RWPE2 (cell line): Measurements from ENCODE around the gene TMEM174.

Experiments
- ATAC-seq: fragments of 200-7000 bp; cut with Tn5 transposase; 3 replicates; pipeline ENCODE4 v1.9.1; 2021; ENCODE audit warnings: low read depth
- DNase-seq: peaks from one replicate; pipeline ENCODE4 v3.0.0-alpha.2; 2020; ENCODE audit warnings: low spot score
- H3K27ac ChIP-seq: fragments of 450-650 bp; 2 replicates; pipeline ENCODE4 v1.5.1; 2017; ENCODE audit warnings: mild to moderate bottlenecking; ENCODE audit not compliant: poor library complexity, severe bottlenecking
- H3K27me3 ChIP-seq: fragments of 250-450 bp; sonication (Bioruptor Pico); 2 replicates; pipeline ENCODE4 v1.5.1; 2021; ENCODE audit warnings: mild to moderate bottlenecking, moderate library complexity; ENCODE audit not compliant: insufficient read depth, poor library complexity, severe bottlenecking
- H3K36me3 ChIP-seq: fragments of 250-450 bp; sonication (Bioruptor Pico); 2 replicates; pipeline ENCODE4 v1.5.1; 2020; ENCODE audit warnings: low read depth, mild to moderate bottlenecking, moderate library complexity
- H3K4me1 ChIP-seq: fragments of 250-450 bp; sonication (Bioruptor Pico); 2 replicates; pipeline ENCODE4 v1.5.1; 2021; ENCODE audit warnings: mild to moderate bottlenecking, moderate library complexity; ENCODE audit not compliant: insufficient read depth, poor library complexity, severe bottlenecking
- H3K4me3 ChIP-seq: fragments of 250-450 bp; sonication (Bioruptor Pico); 2 replicates; pipeline ENCODE4 v1.5.1; 2021; ENCODE audit warnings: mild to moderate bottlenecking, moderate library complexity; ENCODE audit not compliant: severe bottlenecking
- H3K9me3 ChIP-seq: fragments of 250-450 bp; sonication (Bioruptor Pico); 2 replicates; pipeline ENCODE4 v1.5.1; 2021; ENCODE audit warnings: mild to moderate bottlenecking, moderate library complexity; ENCODE audit not compliant: severe bottlenecking
- CTCF ChIP-seq: fragments of 450-650 bp; IDR thresholded peaks from one replicate; pipeline ENCODE4 v1.5.1; 2017; ENCODE audit warnings: mild to moderate bottlenecking, moderate library complexity; ENCODE audit not compliant: poor library complexity, severe bottlenecking

TMEM174 gene

GRCh38 chr5:73192370-73192769, 19.4 kb downstream of the TMEM174 start:
- no peak overlapping the region for H3K27ac ChIP-seq
- H3K4me3 ChIP-seq: no peak overlapping the region
- H3K4me1 ChIP-seq: no peaks in the 10 kb centered on the region
- no peak for DNase-seq
- no peaks in the 10 kb centered on the region for H3K9me3 ChIP-seq
- no peaks in the 10 kb centered on the region for H3K27me3 ChIP-seq
- ATAC-seq: no peak
- no peak for TF ChIP-seq CTCF
- H3K36me3 ChIP-seq: no peaks in the 10 kb centered on the region

GRCh38 chr5:73193592-73193991, 20.6 kb downstream of the TMEM174 start:
- H3K9me3 ChIP-seq: no peaks in the 10 kb centered on the region
- no peaks in the 10 kb centered on the region for H3K27me3 ChIP-seq
- ATAC-seq: no peak
- H3K4me1 ChIP-seq: no peaks in the 10 kb centered on the region
- no peaks in the 10 kb centered on the region for H3K36me3 ChIP-seq
- TF ChIP-seq CTCF: no peak
- H3K27ac ChIP-seq: no peak overlapping the region
- no peak for DNase-seq
- H3K4me3 ChIP-seq: no peak overlapping the region

- TF ChIP-seq CTCF: no peak
- Histone ChIP-seq H3K4me3 (no peak overlapping the region), H3K27ac (no peak overlapping the region), H3K27me3 (no peaks in the 10 kb centered on the region), H3K36me3 (no peaks in the 10 kb centered on the region), H3K9me3 (no peaks in the 10 kb centered on the region), H3K4me1 (no peaks in the 10 kb centered on the region)
- no peak for DNase-seq
- no peak for ATAC-seq
Observed at GRCh38 chr5:73196201-73196600, 23.2 kb downstream of the TMEM174 start.

- TF ChIP-seq CTCF: no peak
- DNase-seq (no peak), ATAC-seq (no peak)
- Histone ChIP-seq H3K4me3 (no peak overlapping the region), H3K9me3 (no peaks in the 10 kb centered on the region), H3K27ac (no peak overlapping the region), H3K4me1 (no peaks in the 10 kb centered on the region), H3K36me3 (no peaks in the 10 kb centered on the region), H3K27me3 (no peaks in the 10 kb centered on the region)
Observed at GRCh38 chr5:73197637-73198257, 24.8 kb downstream of the TMEM174 start.

GRCh38 chr5:73198833-73199592, 26.0 kb downstream of the TMEM174 start:
- Histone ChIP-seq H3K36me3 (no peaks in the 10 kb centered on the region), H3K27me3 (no peaks in the 10 kb centered on the region), H3K9me3 (no peaks in the 10 kb centered on the region), H3K27ac (no peak overlapping the region), H3K4me3 (no peak overlapping the region), H3K4me1 (no peaks in the 10 kb centered on the region)
- DNase-seq (no peak), ATAC-seq (no peak)
- no peak for TF ChIP-seq CTCF
